Measurements from ENCODE around the gene IKZF2. TPM values are rescaled to one million over a fixed set of nuclear protein-coding genes. Genes with fewer than 3 reads are reported as not detected.

IKZF2 gene
- polyA plus RNA-seq, 2 of the 4 experiments (the other 2 are of a cell fraction) = 0.17 to 0.44 TPM

GRCh38 chr2:213011505-213011904, 139.9 kb downstream of the IKZF2 start:
- H3K4me1 ChIP-seq = no peaks in the 10 kb centered on the region
- FAIRE-seq (no peak), ATAC-seq (no peak), DNase-seq (ENCODE audit: low read depth in 1 of 2, low spot score in 1 of 2) (no peak)
- no peak for TF ChIP-seq HOXB13 (CRISPR knock-in tag; IDR thresholded peaks at IDR 0.05; ENCODE audit: low read depth)
- TF ChIP-seq NFE2L2 (conservative IDR thresholded peaks at IDR 0.05; ENCODE audit: low read length) = no peak
- H3K27ac ChIP-seq = no peak overlapping the region
- 3% methylated on average over 1 of the region's 1 CpG for WGBS (ENCODE audit: missing lambda C conversion rate)
- no peak overlapping the region for H3K4me3 ChIP-seq
- POLR2A ChIA-PET = no interaction called here
- CTCF ChIA-PET = no interaction called here
- H3K4me2 ChIP-seq = no peak overlapping the region
- H3K9me3 ChIP-seq = no peaks in the 10 kb centered on the region

- no peak for FAIRE-seq
- TF ChIP-seq FOSL2 (IDR thresholded peaks at IDR 0.05) = no peak
- TF ChIP-seq FOSL2 (CRISPR knock-in tag; IDR thresholded peaks at IDR 0.05) = peak; percentile 30; the same call in 1 of the 2 replicates
- no peak for TF ChIP-seq CBX2 (IDR thresholded peaks at IDR 0.05; ENCODE audit: borderline replicate concordance, low read depth)
- no peak for TF ChIP-seq FOXS1 (CRISPR knock-in tag; IDR thresholded peaks at IDR 0.05)
- TF ChIP-seq POLR2AphosphoS2 (conservative IDR thresholded peaks at IDR 0.05; ENCODE audit: low read length) = no peak
- no peak for TF ChIP-seq NPAS2 (CRISPR knock-in tag; IDR thresholded peaks at IDR 0.05; ENCODE audit: borderline replicate concordance)
- no peak for TF ChIP-seq NFE2L2 (conservative IDR thresholded peaks at IDR 0.05; ENCODE audit: low read length)
- no peak for DNase-seq (ENCODE audit: low read depth in 1 of 2, low spot score in 1 of 2)
- ATAC-seq = no peak
- no peak overlapping the region for H3K4me2 ChIP-seq
- CTCF ChIA-PET = no interaction called here
- POLR2A ChIA-PET = no interaction called here
- H3K9me3 ChIP-seq = no peaks in the 10 kb centered on the region
- H3K27ac ChIP-seq = no peak overlapping the region
- no peak overlapping the region for H3K4me3 ChIP-seq
- no peaks in the 10 kb centered on the region for H3K4me1 ChIP-seq
- WGBS (ENCODE audit: missing lambda C conversion rate) = 35% methylated on average over 1 of the region's 1 CpG
Observed at GRCh38 chr2:213010106-213010779, 141.2 kb downstream of the IKZF2 start.

- Histone ChIP-seq H3K4me3 (no peak overlapping the region), H3K4me2 (no peak overlapping the region), H3K4me1 (no peaks in the 10 kb centered on the region), H3K9me3 (no peaks in the 10 kb centered on the region), H3K27ac (no peak overlapping the region)
- ChIA-PET CTCF (interaction anchor here (0.6 kb wide), 1 partner anchor 126 kb away, joined by 4 read pairs; no protein-coding TSS in a partner anchor), POLR2A (no interaction called here)
- ATAC-seq = no peak
- TF ChIP-seq FOSB (CRISPR knock-in tag; IDR thresholded peaks at IDR 0.05) = no peak
- TF ChIP-seq REST (IDR thresholded peaks at IDR 0.05) = no peak
- no peak for TF ChIP-seq HES2 (IDR thresholded peaks at IDR 0.05)
- TF ChIP-seq ELK1 (IDR thresholded peaks at IDR 0.05; ENCODE audit: low read depth, low read length) = no peak
- no peak for TF ChIP-seq MYC (IDR thresholded peaks at IDR 0.05; ENCODE audit: borderline replicate concordance, low read length)
- no peak for TF ChIP-seq RNF2 (IDR thresholded peaks at IDR 0.05; ENCODE audit: borderline replicate concordance, low read depth)
- TF ChIP-seq ESRRA (IDR thresholded peaks at IDR 0.05; ENCODE audit: borderline replicate concordance, low read length) = no peak
- TF ChIP-seq HOXB13 (CRISPR knock-in tag; IDR thresholded peaks at IDR 0.05; ENCODE audit: low read depth) = no peak
- TF ChIP-seq BCL3 (IDR thresholded peaks at IDR 0.05) = no peak
- TF ChIP-seq NR3C1 (IDR thresholded peaks at IDR 0.05) = no peak
- no peak for TF ChIP-seq BHLHE40 (IDR thresholded peaks at IDR 0.05; ENCODE audit: low read depth, low read length)
- TF ChIP-seq E2F6 (IDR thresholded peaks at IDR 0.05; ENCODE audit: borderline replicate concordance, low read depth) = no peak
- no peak for TF ChIP-seq MAZ (IDR thresholded peaks at IDR 0.05; ENCODE audit: borderline replicate concordance, low read depth, low read length)
- TF ChIP-seq MAFK (IDR thresholded peaks at IDR 0.05; ENCODE audit: partially characterized antibody) = no peak
- no peak for FAIRE-seq
- DNase-seq (ENCODE audit: low read depth in 1 of 2, low spot score in 1 of 2) = no peak
- WGBS (ENCODE audit: missing lambda C conversion rate) = 26% methylated on average over 5 of the region's 5 CpGs
Observed at GRCh38 chr2:213007290-213007838, 144.0 kb downstream of the IKZF2 start.
